IMR-90 (cell line): ENCODE data around the gene CCM2. TPM values are rescaled to one million over a fixed set of nuclear protein-coding genes. Genes with fewer than 3 reads are reported as not detected.

ENCODE experiments used
- ATAC-seq: fragments of 200-7000 bp; cut with Tn5 transposase; 2 replicates; pipeline ENCODE4 v1.9.1; 2020; ENCODE audit warnings: low read depth, mild to moderate bottlenecking, moderate library complexity
- BruUV-seq: library from RNA; stranded (reverse); fragments of 400-500 nt; replicated peaks from 2 replicates; lab custom pipeline; 2021; lab: Mats Ljungman, UMichigan
- CTCF ChIA-PET: fragments of 300-600 bp; formaldehyde crosslinking; extraction: SDS; loops from one replicate; lab custom pipeline; 2021; ENCODE audit warnings: antibody characterized with exemption; lab: Yijun Ruan, JAX
- POLR2A ChIA-PET: fragments of 300-600 bp; sonication (Branson Sonifier 250); formaldehyde crosslinking; loops from one replicate; lab custom pipeline; 2022; ENCODE audit warnings: antibody characterized with exemption; ENCODE audit not compliant: unreplicated experiment; lab: Charles Lee
- DNase-seq: peaks from one replicate; pipeline ENCODE4 v3.0.0; 2013
- H2AFZ ChIP-seq: replicated peaks from 2 replicates; pipeline ENCODE3; 2013; ENCODE audit warnings: low read length, mild to moderate bottlenecking; ENCODE audit not compliant: poor library complexity
- H2AK5ac ChIP-seq: 2 replicates; pipeline ENCODE4 v1.6.1; 2013; ENCODE audit warnings: low read depth, low read length, inconsistent platforms
- H2AK9ac ChIP-seq: replicated peaks from 2 replicates; pipeline ENCODE3; 2013; ENCODE audit warnings: mild to moderate bottlenecking, low read depth, low read length, moderate library complexity; ENCODE audit not compliant: poor library complexity
- H2BK120ac ChIP-seq: 2 replicates; pipeline ENCODE4 v1.6.1; 2013; ENCODE audit warnings: low read depth, low read length, inconsistent platforms
- H2BK15ac ChIP-seq: 3 replicates; pipeline ENCODE4 v1.6.1; 2013; ENCODE audit warnings: low read depth, low read length, inconsistent platforms
- H2BK20ac ChIP-seq: 2 replicates; pipeline ENCODE4 v1.6.1; 2013; ENCODE audit warnings: low read depth, mild to moderate bottlenecking, inconsistent platforms, low read length, moderate library complexity
- H2BK5ac ChIP-seq: 2 replicates; pipeline ENCODE4 v1.6.1; 2013; ENCODE audit warnings: mild to moderate bottlenecking, low read depth, low read length, inconsistent platforms; ENCODE audit not compliant: poor library complexity, severe bottlenecking
- H3K14ac ChIP-seq: replicated peaks from 2 replicates; pipeline ENCODE4 v1.6.1; 2013; ENCODE audit warnings: low read depth, low read length, inconsistent platforms
- H3K18ac ChIP-seq: 2 replicates; pipeline ENCODE4 v1.6.1; 2013; ENCODE audit warnings: low read depth, low read length, control low read depth
- H3K23ac ChIP-seq: 2 replicates; pipeline ENCODE4 v1.6.1; 2013; ENCODE audit warnings: low read depth, low read length, inconsistent platforms
- H3K27ac ChIP-seq: 2 replicates; pipeline ENCODE4 v1.5.1; 2013; ENCODE audit warnings: mild to moderate bottlenecking, control low read depth, low read length; ENCODE audit not compliant: insufficient read depth
- H3K27me3 ChIP-seq: 2 replicates; pipeline ENCODE4 v1.6.1; 2013; ENCODE audit warnings: low read length; ENCODE audit not compliant: control insufficient read depth, insufficient read depth
- H3K36me3 ChIP-seq: 2 replicates; pipeline ENCODE4 v1.6.1; 2013; ENCODE audit warnings: low read length, mixed read lengths; ENCODE audit not compliant: control insufficient read depth, insufficient read depth
- H3K4ac ChIP-seq: 2 replicates; pipeline ENCODE4 v1.6.1; 2013; ENCODE audit warnings: low read depth, low read length, inconsistent platforms
- H3K4me1 ChIP-seq: 2 replicates; pipeline ENCODE4 v1.6.1; 2013; ENCODE audit warnings: low read length, mixed read lengths; ENCODE audit not compliant: control insufficient read depth, insufficient read depth
- H3K4me2 ChIP-seq: 2 replicates; pipeline ENCODE4 v1.6.1; 2013; ENCODE audit warnings: low read depth, mild to moderate bottlenecking, control low read depth, low read length, moderate library complexity
- H3K4me3 ChIP-seq: 2 replicates; pipeline ENCODE4 v1.5.1; 2013; ENCODE audit warnings: low read depth, mild to moderate bottlenecking, control low read depth, low read length, moderate library complexity; ENCODE audit not compliant: insufficient read depth
- H3K56ac ChIP-seq: 2 replicates; pipeline ENCODE4 v1.6.1; 2013; ENCODE audit warnings: low read length, inconsistent platforms; ENCODE audit not compliant: insufficient read depth; ENCODE audit errors: extremely low read depth
- H3K79me1 ChIP-seq, 2 experiments: 2 replicates each; pipeline ENCODE4 v1.6.1; 2013; ENCODE audit warnings: low read length in 2 of 2, inconsistent platforms in 1 of 2, low read depth in 1 of 2
- H3K9ac ChIP-seq: 2 replicates; pipeline ENCODE4 v1.6.1; 2013; ENCODE audit warnings: low read depth, low read length, control low read depth
- H3K9me1 ChIP-seq: 2 replicates; pipeline ENCODE4 v1.6.1; 2013; ENCODE audit warnings: low read length, inconsistent platforms; ENCODE audit not compliant: insufficient read depth
- H3K9me3 ChIP-seq: 2 replicates; pipeline ENCODE4 v1.6.1; 2013; ENCODE audit warnings: low read length; ENCODE audit not compliant: control insufficient read depth, insufficient read depth
- H4K20me1 ChIP-seq: 2 replicates; pipeline ENCODE4 v1.6.1; 2013; ENCODE audit warnings: low read length, inconsistent platforms; ENCODE audit not compliant: insufficient read depth
- H4K5ac ChIP-seq: 2 replicates; pipeline ENCODE4 v1.6.1; 2013; ENCODE audit warnings: mild to moderate bottlenecking, low read depth, low read length, control low read depth
- H4K8ac ChIP-seq, 2 experiments: 2 replicates each; pipeline ENCODE4 v1.6.1; 2013; ENCODE audit warnings: low read depth in 2 of 2, low read length in 2 of 2, control low read depth in 1 of 2, inconsistent platforms in 1 of 2
- H4K91ac ChIP-seq: 2 replicates; pipeline ENCODE4 v1.6.1; 2013; ENCODE audit warnings: low read depth, low read length, inconsistent platforms; ENCODE audit not compliant: insufficient read depth
- BHLHE40 ChIP-seq: fragments of 150-350 bp; IDR thresholded peaks from 2 replicates; pipeline ENCODE4 v1.6.1; 2016; ENCODE audit warnings: mild to moderate bottlenecking, low read depth, low read length
- CEBPB ChIP-seq: IDR thresholded peaks from 2 replicates; pipeline ENCODE4 v1.6.1; 2012; ENCODE audit warnings: low read depth, low read length, improper control_type of control experiment
- CHD1 ChIP-seq: IDR thresholded peaks from 2 replicates; pipeline ENCODE4 v1.6.1; 2012; ENCODE audit warnings: low read depth, low read length, improper control_type of control experiment
- CTCF ChIP-seq: conservative IDR thresholded peaks from 2 replicates; pipeline ENCODE4 v1.5.1; 2012; ENCODE audit warnings: mild to moderate bottlenecking, low read depth, low read length, improper control_type of control experiment
- ELK1 ChIP-seq: fragments of 150-350 bp; IDR thresholded peaks from 2 replicates; pipeline ENCODE4 v1.6.1; 2016; ENCODE audit warnings: low read depth, mild to moderate bottlenecking, low read length, moderate library complexity, borderline replicate concordance
- FOS ChIP-seq: fragments of 150-350 bp; IDR thresholded peaks from 2 replicates; pipeline ENCODE4 v1.6.1; 2016; ENCODE audit warnings: low read depth, low read length
- MAFK ChIP-seq: IDR thresholded peaks from 2 replicates; pipeline ENCODE4 v1.6.1; 2012; ENCODE audit warnings: low read depth, low read length, improper control_type of control experiment
- MAZ ChIP-seq: IDR thresholded peaks from 2 replicates; pipeline ENCODE4 v1.6.1; 2012; ENCODE audit warnings: low read depth, mild to moderate bottlenecking, low read length, improper control_type of control experiment, moderate library complexity, borderline replicate concordance
- MXI1 ChIP-seq: IDR thresholded peaks from 2 replicates; pipeline ENCODE4 v1.6.1; 2012; ENCODE audit warnings: low read depth, mild to moderate bottlenecking, low read length, moderate library complexity, borderline replicate concordance
- NFE2L2 ChIP-seq: fragments of 150-350 bp; IDR thresholded peaks from 2 replicates; pipeline ENCODE4 v1.6.1; 2016; ENCODE audit warnings: low read depth, mild to moderate bottlenecking, low read length
- POLR2A ChIP-seq: IDR thresholded peaks from 2 replicates; pipeline ENCODE4 v1.6.1; 2012; ENCODE audit warnings: mild to moderate bottlenecking, low read depth, low read length
- RAD21 ChIP-seq: IDR thresholded peaks from 2 replicates; pipeline ENCODE4 v1.6.1; 2012; ENCODE audit warnings: low read length, improper control_type of control experiment
- RCOR1 ChIP-seq: IDR thresholded peaks from 2 replicates; pipeline ENCODE4 v1.6.1; 2012; ENCODE audit warnings: mild to moderate bottlenecking, low read length, improper control_type of control experiment; ENCODE audit not compliant: insufficient replicate concordance
- RFX5 ChIP-seq: IDR thresholded peaks from 2 replicates; pipeline ENCODE4 v1.8.0; 2012; ENCODE audit warnings: low read depth, mild to moderate bottlenecking, low read length, moderate library complexity
- SMC3 ChIP-seq: fragments of 150-350 bp; IDR thresholded peaks from 2 replicates; pipeline ENCODE4 v1.6.1; 2016; ENCODE audit warnings: low read depth, mild to moderate bottlenecking, antibody characterized with exemption, low read length, moderate library complexity
- USF2 ChIP-seq: fragments of 150-350 bp; IDR thresholded peaks from 2 replicates; pipeline ENCODE4 v1.6.1; 2017; ENCODE audit warnings: mild to moderate bottlenecking, antibody characterized with exemption, low read length, low read depth
- WGBS, 2 experiments: methylation state at CpG; one replicate each; pipeline versions ENCODE4 v1.1.5 to v1.1.7; 2013; ENCODE audit warnings: missing lambda C conversion rate in 2 of 2; ENCODE audit not compliant: insufficient read length in 1 of 2; ENCODE audit errors: extremely low coverage in 2 of 2; 5-methylcytosine and 5-hydroxymethylcytosine counted together
- dilution Hi-C: fragments of 300-500 bp; cut with HindIII; formaldehyde crosslinking; loops from one replicate; pipeline ENCODE4 v1.14.3; 2018; ENCODE audit warnings: low sequenced_read_pairs; ENCODE audit not compliant: unreplicated experiment
- in situ Hi-C: fragments of 300-500 bp; cut with MboI; formaldehyde crosslinking; loops from 3 replicates; pipeline ENCODE4 v1.14.3; 2019; ENCODE audit warnings: low sequenced_read_pairs, inconsistent platforms, mixed read lengths
- intact Hi-C: fragments of 100-400 bp; cut with micrococcal nuclease; formaldehyde crosslinking; loops from 2 replicates; pipeline ENCODE4 v1.10.0; 2022
- polyA plus RNA-seq, 3 experiments: library from polyadenylated mRNA; depleted of rRNA; stranded (reverse); fragments of >200 nt; gene quantifications; 2 replicates each; pipeline ENCODE4 v1.2.3, GENCODE V29; 2012; ENCODE audit warnings: low replicate concordance in 1 of 3
- total RNA-seq: library from RNA; depleted of rRNA; stranded (reverse); fragments of >200 nt; gene quantifications from 2 replicates; pipeline ENCODE4 v1.2.3, GENCODE V29; 2012

CCM2 gene
- total and polyA plus RNA-seq, 2 of the 4 experiments (the other 2 are of a cell fraction) = 65.2 to 78.5 TPM

GRCh38 chr7:45017253-45017652 is 17.3 kb downstream of the CCM2 start:
- intact Hi-C loops = no loop called here
- dilution Hi-C loops = no loop called here
- no peak overlapping the region for H3K9ac ChIP-seq
- H2BK15ac ChIP-seq = no peak overlapping the region
- H3K4me1 ChIP-seq = peaks cover 3% of the 10 kb centered on the region; the same call in 1 of the 2 replicates
- H3K27me3 ChIP-seq = no peaks in the 10 kb centered on the region
- no peak overlapping the region for H2AK5ac ChIP-seq
- no peak overlapping the region for H2AK9ac ChIP-seq
- no peak overlapping the region for H4K8ac ChIP-seq
- H3K4me2 ChIP-seq = no peak overlapping the region
- whole genome bisulfite sequencing, 2 experiments = no CpG with 5 or more reads among the region's 3 CpGs
- no peak overlapping the region for H3K4ac ChIP-seq
- H2BK120ac ChIP-seq = no peak overlapping the region
- no peak overlapping the region for H2AFZ ChIP-seq
- in situ Hi-C loops = no loop called here
- TF ChIP-seq MAZ (no peak), NFE2L2 (no peak), SMC3 (no peak), RFX5 (no peak), POLR2A (no peak), BHLHE40 (no peak), CEBPB (no peak), CHD1 (no peak), ELK1 (no peak), CTCF (no peak), FOS (no peak), RCOR1 (no peak), USF2 (no peak), MAFK (no peak), RAD21 (no peak), MXI1 (no peak)
- ChIA-PET POLR2A (no interaction called here), CTCF (no interaction called here)
- H3K4me3 ChIP-seq = no peak overlapping the region
- no peak overlapping the region for H2BK20ac ChIP-seq
- H4K91ac ChIP-seq = no peak overlapping the region
- H4K5ac ChIP-seq = no peak overlapping the region
- H3K18ac ChIP-seq = no peak overlapping the region
- peaks cover 23% of the 10 kb centered on the region for H4K20me1 ChIP-seq
- peaks cover 12% of the 10 kb centered on the region for H3K9me1 ChIP-seq
- H3K36me3 ChIP-seq = no peaks in the 10 kb centered on the region; the same call in none of the 2 replicates
- H3K9me3 ChIP-seq = no peaks in the 10 kb centered on the region
- no peak overlapping the region for H3K56ac ChIP-seq
- no TSS peak for BruUV-seq
- ATAC-seq = no peak
- no peak overlapping the region for H2BK5ac ChIP-seq
- no peak overlapping the region for H3K14ac ChIP-seq
- H3K23ac ChIP-seq = no peak overlapping the region
- no peak overlapping the region for H3K27ac ChIP-seq
- no peak for DNase-seq
- H3K79me1 ChIP-seq = peaks cover 37 to 60% of the 10 kb centered on the region in 2 experiments
